HG03139 (cell line): Measurements from ENCODE around the gene ERFL.

Experiments used
- ATAC-seq: cut with Tn5 transposase; IDR thresholded peaks from one replicate; pipeline ENCODE4 v1.9.1; 2021; ENCODE audit not compliant: unreplicated experiment

ERFL gene

DNA sequence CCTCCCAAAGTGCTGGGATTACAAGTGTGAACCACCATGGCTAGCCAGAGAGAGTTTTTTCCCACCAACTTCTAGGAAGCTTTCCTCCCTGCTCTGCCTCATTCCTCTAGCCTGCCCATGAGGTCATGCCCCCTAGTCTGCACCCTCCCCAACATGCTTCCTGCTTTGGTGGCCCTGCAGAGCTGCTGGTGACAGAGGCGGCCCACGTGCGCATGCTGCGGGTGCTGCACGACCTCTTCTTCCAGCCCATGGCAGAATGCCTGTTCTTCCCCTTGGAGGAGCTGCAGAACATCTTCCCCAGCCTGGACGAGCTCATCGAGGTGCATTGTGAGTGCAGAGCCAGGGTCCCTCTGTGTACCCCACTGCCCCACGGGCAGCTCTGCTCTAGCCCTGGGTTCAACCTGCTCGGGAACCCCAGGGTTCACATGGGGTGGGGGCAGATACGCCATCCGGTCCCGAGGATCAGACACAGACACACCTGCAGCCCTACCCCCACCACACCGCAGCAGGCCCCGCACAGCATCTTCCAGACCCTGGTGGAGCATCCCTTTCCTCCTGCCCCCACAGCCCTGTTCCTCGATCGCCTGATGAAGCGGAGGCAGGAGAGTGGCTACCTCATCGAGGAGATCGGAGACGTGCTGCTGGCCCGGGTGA, 26.4 kb downstream of the ERFL start:
- no peak for ATAC-seq

GRCh38 chr19:41898235-41898634, 30.0 kb downstream of the ERFL start:
- ATAC-seq: no peak

DNA sequence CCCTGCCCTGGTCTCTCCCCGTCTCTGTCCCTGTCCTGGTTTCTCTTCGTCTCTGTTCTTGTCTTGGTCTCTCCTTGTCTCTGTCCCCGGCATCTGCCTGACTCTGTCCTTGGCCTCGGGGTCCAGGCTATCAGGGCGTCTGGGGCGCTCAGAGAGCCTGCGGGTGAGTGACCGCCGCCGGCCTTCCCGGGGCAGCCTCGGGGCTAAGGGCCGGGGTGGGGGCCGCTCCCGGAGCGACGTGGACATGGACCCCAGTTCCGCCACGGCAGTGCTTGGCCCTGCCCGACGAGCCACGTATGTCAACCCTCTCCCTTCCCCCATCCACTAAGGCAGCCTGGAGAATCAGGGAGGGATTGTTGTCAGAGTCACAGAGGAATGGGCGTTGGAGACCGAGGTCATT, 30.4 kb downstream of the ERFL start:
- no peak for ATAC-seq

DNA sequence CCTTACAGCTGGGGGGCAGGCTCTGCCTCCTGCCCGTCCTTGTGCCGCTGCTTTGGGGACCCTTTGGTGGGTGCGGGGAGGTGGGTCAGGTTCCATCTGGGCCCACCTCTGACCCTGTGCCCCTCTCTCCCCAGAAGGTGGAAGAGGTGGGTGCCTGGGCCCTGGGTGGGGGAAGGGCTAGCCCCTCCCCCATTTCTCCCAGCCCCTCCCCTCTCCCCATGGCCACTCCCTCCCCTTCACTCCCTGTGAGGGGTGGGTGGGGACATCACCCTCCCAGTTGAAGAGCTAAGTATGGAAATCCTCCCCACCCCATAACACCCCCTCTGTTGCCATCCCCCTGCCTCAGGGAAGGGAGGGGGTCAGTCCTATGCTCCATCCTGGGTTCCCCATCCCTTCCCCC, 31.1 kb downstream of the ERFL start:
- no peak for ATAC-seq

DNA sequence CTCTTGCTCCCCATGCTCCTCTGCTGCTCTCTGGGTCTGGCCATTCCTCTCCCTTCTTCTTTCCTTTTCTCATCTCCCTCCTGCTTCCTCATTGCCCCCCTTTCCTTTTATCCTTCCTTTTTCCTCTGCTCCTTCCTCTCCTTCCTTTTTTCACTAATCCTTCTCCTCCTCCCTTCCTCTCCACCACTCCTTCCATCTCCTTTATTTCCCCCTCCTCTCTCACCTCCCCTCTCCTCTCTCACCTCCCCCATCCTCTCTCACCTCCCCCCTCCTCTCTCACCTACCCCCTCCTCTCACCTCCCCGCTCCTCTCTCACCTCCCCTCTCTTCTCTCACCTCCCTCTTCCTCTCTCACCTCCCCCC, 31.7 kb downstream of the ERFL start:
- ATAC-seq: no peak

DNA sequence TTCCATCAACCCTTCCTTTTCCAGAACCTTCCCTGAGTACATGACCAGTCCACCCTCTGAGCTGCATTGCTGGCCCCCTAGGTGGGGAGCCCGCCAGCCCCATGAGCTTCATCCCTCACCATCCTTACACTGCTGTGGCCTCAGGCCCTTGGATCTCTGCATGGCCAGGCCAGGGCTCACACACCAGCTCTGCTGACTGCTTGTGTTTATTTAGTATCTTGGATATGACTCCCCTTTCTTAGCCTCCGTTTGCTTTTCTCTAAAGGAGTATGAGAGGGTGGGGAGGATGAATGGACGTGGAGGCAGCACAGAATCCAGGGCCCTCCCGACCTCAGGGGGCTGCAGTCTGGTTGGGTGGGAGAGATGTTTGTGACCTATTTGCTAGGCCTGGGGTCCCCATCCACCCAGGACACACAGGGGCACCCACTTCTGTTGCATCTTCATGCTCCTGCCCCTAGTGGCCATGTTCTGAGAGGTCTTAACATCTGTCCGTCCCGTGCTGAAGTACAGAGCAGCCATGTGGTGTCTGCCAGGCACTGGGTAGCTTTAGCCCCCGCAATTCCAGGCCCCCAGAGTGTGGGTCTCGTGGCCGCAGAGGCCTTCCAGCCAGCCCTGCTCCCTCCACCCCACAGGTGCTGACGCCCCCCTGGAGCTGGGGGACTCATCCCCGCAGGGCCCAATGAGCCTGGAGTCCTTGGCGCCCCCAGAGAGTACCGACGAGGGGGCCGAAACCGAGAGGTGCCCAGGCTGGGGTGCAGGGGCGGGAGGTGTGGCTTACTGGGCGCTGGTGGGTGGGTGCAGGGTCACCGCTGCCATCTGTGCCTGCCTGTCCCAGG, 32.3 kb downstream of the ERFL start:
- no peak for ATAC-seq

GRCh38 chr19:41894350-41894749, 33.9 kb downstream of the ERFL start:
- no peak for ATAC-seq

GRCh38 chr19:41893899-41894298, 34.4 kb downstream of the ERFL start:
- ATAC-seq: no peak

DNA sequence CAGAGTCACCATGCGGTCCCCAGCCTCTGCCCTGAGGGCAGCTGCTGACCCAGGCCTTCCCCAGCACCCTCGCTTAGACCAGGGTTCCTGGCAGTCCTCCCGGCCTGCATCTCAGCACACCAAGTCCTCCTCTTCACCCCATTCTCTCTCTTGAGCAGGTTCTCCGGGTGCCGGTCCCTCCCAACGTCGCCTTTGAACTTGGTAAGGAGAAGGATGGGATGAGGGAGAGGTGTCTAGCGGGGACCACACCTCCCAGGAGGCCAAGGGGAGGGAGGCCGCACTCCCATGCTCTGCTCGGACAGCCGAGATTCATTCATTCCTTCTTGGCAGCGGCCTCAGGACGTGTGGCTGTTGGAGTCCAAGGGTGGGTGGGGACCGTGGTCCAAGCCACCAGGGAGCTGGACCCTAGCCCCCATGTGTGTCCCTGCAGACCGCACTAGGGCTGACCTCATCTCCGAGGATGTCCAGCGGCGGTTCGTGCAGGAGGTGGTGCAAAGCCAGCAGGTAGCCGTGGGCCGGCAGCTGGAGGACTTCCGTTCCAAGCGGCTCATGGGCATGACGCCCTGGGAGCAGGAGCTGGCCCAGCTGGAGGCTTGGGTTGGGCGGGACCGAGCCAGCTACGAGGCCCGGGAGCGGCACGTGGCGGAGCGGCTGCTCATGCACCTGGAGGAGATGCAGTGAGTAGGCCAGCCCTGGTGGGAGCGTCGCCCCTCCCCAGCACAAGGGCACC, 35.9 kb downstream of the ERFL start:
- no peak for ATAC-seq

DNA sequence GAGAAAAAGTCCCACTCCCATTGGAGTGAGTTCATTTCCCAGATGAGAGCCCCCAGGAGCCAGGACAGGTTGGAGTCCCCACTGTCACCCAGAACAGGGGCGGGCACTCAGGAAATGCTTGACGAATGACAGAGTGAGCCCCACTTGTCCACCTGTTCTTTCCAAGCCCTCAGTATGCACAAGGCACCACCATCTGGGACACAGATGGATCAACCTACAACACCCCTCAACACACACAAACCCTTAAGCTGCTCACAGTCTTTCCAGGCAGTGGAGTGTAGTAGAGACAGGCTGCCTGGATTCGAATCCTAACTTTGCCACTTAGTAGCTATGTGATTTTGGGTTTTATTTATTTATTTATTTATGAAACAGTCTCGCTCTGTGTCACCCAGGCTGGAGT, 37.3 kb downstream of the ERFL start:
- no peak for ATAC-seq

- ATAC-seq: no peak
These were observed 38.4 kb downstream of the ERFL start for GRCh38 chr19:41889896-41890295.

- ATAC-seq: no peak
These were observed 39.3 kb downstream of the ERFL start for GRCh38 chr19:41888926-41889325.

GRCh38 chr19:41887711-41888382, 40.4 kb downstream of the ERFL start:
- ATAC-seq: no peak

- no peak for ATAC-seq
These were observed 41.2 kb downstream of the ERFL start for GRCh38 chr19:41886761-41887710.

DNA sequence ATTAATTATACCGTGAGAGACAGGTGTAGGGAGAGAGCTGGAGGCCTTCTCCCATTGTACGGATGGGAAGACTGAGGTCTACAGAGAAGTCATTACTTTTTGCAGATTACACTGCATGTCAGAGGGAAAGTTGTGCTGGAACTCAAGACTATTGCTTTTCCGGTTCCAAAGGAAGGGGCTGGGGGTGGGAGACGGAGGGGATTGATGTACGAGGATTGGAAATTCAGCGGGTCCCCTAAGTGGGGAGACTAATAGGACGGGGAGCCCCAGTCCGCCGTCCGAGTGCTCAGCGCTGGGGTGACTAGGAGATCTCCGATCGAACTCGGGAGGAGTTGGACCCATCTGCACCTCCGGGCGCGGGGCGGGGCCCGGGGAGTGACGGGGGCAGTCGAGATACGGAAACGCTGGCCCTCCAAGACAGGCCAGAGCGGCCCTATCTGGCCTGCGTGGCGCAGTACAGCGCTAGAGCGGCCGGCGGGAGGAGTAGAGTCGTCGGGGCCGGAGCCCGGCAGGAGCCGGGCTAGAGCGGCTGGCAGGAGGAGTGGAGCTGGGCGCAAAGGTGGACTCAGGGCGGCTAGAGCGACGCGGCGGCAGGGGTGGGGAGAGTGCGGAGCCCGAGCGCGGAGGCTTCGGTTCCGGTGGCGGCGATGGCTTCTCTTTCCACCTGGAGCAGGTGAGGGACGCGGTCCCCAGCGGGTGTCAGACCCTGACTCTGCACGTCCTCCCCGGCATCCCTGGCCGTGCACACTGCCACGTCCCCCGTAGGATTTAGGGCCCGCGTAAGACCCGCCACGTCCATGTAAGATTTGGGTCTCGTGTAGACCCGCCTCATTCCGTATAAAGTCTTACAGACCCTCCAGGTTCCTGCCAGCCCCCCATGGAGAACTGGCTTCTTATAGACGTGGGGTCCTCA, 44.2 kb downstream of the ERFL start:
- ATAC-seq: peak; percentile 58

GRCh38 chr19:41883463-41883820, 44.8 kb downstream of the ERFL start:
- ATAC-seq: no peak

DNA sequence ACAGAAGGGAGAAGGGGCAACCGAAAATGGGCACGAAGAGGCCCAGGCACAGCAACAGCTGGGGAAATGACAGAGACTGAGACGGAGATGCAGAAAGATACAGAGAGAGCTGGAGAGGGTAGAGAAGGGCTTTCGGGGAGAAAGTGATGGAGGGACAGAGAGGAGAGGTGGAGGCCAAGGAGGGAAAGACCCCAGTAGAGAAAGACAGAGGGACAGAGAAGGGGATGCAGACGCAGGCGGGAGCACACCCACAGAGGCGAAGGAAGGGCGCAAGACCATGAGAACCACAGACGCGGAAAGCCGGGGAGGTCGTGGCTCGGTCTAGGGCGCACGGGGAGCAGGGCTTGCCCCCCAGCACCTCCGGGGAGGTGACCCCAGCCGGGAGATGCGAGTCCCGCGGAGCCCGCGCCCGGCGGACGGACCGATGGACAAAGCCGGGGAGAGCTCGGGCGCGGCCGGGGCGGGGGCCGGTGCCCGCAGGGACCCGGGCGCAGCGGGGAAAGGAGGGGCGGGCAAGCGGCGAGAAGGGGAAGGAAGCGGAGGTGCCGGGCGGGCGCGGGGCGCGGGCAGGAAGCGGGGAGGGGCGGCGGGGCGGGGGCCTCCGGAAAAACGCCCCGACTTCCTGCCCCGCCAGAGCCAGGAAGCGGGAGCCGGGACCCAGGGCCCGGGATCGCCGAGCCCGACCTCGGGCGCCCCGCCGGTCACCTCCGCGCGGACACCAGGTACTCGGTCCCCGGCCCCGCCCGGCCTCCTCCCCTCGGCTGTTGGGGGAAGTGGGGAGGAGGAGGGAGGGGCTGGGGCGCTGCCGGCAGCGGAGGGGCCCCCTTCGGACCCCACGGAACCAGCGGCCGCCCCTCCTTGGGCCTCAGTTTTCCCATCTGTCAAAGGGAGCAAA, 45.4 kb downstream of the ERFL start, which contains the start of gene ARHGEF1:
ARHGEF1 (plus strand) TSS at position 617 of the 895 bp plus-strand sequence. CDS start 4,899 bp downstream, outside the sequence.
- no peak for ATAC-seq

DNA sequence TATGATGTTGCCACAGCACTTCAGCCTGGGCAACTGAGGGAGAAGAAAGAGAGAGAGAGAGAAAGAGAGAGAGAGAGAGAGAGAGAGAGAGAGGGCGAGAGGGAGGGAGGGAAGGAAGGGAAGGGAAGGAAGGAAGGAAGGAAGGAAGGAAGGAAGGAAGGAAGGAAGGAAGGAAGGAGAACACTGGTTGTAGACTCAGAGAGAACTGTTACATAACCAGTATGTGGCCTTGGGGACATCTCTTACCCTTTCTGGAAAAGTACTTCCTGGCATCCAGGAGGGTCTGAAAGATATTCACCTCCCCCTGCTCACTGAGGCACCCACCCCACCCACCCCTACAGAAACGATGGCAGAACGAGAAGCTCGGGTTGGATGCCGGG, 47.9 kb downstream of the ERFL start:
- ATAC-seq: no peak
